Measurements from ENCODE around the gene ATP2B1.

GRCh38 chr12:89650239-89650638 lies 58.4 kb downstream of the ATP2B1 start:
- TF ChIP-seq, protein P1, sequence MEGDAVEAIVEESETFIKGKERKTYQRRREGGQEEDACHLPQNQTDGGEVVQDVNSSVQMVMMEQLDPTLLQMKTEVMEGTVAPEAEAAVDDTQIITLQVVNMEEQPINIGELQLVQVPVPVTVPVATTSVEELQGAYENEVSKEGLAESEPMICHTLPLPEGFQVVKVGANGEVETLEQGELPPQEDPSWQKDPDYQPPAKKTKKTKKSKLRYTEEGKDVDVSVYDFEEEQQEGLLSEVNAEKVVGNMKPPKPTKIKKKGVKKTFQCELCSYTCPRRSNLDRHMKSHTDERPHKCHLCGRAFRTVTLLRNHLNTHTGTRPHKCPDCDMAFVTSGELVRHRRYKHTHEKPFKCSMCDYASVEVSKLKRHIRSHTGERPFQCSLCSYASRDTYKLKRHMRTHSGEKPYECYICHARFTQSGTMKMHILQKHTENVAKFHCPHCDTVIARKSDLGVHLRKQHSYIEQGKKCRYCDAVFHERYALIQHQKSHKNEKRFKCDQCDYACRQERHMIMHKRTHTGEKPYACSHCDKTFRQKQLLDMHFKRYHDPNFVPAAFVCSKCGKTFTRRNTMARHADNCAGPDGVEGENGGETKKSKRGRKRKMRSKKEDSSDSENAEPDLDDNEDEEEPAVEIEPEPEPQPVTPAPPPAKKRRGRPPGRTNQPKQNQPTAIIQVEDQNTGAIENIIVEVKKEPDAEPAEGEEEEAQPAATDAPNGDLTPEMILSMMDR (conservative IDR thresholded peaks at IDR 0.05; ENCODE audit: low read length), result no peak
- no peak for TF ChIP-seq EZH2phosphoT487 (IDR thresholded peaks at IDR 0.05; ENCODE audit: borderline replicate concordance)
